ENCODE measurements around the gene YY1.
A peak's percentile ranks its signal among the peaks of the same experiment; 100 is the strongest.

YY1 gene

DNA sequence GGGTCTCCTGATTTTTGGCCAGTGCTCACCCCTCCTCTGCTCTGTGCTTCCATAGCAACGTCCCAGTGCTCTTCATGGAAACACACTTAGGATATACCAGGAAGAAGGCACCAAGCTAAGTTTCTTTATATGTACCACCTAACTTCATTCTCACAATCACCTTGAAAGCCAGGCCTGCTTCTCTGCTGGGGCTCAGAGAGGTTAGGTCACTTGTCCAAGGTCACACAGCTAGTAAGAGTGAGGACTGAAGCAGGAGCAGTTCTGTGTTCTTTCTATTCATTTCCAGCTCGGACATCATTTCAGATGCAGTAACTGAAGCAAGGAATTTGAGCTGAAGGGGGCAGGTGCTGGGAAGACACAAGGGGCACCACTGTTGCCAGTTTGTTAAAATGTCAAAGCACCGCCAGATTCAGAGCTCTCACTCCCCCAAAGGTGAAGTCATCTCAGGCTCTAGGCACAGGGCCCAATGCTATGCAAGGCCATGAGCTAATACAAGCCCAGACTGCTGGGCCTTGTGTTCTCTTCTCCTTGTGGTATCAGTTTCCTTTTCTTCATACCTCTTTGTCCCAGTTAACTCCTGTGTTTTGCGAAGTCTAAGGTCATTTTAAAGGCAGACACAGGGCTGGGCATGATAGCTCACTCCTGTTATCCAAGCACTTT lies 19.7 kb upstream of the YY1 start:
- no peak for TF ChIP-seq HOXC10 (CRISPR knock-in tag; IDR thresholded peaks at IDR 0.05)
- 0 out of 2 replicates have a peak, but pooled peaks have one; percentile 52 for TF ChIP-seq ZNF580 (tag by site-specific recombination; IDR thresholded peaks at IDR 0.05)
- TF ChIP-seq, protein P1, sequence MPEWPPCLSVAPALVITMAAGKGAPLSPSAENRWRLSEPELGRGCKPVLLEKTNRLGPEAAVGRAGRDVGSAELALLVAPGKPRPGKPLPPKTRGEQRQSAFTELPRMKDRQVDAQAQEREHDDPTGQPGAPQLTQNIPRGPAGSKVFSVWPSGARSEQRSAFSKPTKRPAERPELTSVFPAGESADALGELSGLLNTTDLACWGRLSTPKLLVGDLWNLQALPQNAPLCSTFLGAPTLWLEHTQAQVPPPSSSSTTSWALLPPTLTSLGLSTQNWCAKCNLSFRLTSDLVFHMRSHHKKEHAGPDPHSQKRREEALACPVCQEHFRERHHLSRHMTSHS (tag by site-specific recombination; IDR thresholded peaks at IDR 0.05) = no peak
- TF ChIP-seq ZFP37 (tag by site-specific recombination; IDR thresholded peaks at IDR 0.05) = no peak
- no peak for TF ChIP-seq ZNF169 (tag by site-specific recombination; IDR thresholded peaks at IDR 0.05)
- TF ChIP-seq ZNF623 (tag by site-specific recombination; IDR thresholded peaks at IDR 0.05) = no peak
- TF ChIP-seq ZNF768 (tag by site-specific recombination; IDR thresholded peaks at IDR 0.05) = peak; percentile 92
- TF ChIP-seq ZNF394 (tag by site-specific recombination; IDR thresholded peaks at IDR 0.05; ENCODE audit: borderline replicate concordance) = no peak
- H3K27ac ChIP-seq (ENCODE audit: extremely low read depth, low read depth, low read length) = no peak overlapping the region
- ChIA-PET CTCF (no interaction called here), POLR2A (interaction anchor here (0.7 to 1.1 kb wide), 2 partner anchors 8 to 26 kb away, joined by 3 read pairs; no protein-coding TSS in a partner anchor)
- no peak overlapping the region for H3K4me3 ChIP-seq (ENCODE audit: low read depth, low read length)
- no peaks in the 10 kb centered on the region for H3K9me3 ChIP-seq (ENCODE audit: control insufficient read depth, insufficient read depth, low read depth, low read length)
- H3K4me1 ChIP-seq (ENCODE audit: control insufficient read depth, insufficient read depth, low read length) = peaks cover 8% of the 10 kb centered on the region
- no peaks in the 10 kb centered on the region for H3K36me3 ChIP-seq (ENCODE audit: control insufficient read depth in 2 of 2, insufficient read depth in 1 of 2, low read length in 2 of 2)

DNA sequence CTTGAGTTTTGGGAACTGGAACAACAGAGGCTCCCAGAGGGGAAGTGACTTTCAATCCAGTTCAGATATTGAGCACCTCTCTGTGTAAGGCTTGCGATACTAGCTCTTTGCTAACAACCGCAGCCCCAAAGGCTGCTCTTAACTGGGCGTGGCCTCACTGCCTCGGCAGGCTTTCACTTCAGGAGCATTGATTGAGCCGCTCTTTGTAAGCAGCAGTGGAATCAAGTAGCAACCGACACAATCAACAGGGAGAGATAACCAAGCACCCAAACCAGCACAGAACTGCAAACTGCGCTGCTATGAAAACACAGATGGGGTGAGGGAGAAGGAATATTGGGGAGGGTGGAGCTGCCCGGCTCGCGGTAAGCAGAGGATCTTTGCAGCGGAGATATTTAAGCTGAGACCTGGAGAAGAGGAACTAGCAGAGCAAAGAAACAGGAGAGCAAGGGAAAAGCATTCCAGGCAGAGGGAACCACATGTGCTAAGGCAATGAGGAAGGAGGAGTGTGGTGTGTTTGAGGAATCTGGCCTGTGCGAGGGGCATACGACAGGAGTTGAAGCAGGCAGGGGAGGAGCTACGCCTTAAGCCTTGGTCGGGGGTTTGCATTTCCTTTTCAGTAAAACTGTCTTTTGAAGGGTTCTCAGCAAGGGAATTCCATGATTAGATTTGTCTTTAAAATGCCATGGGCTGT lies 17.3 kb upstream of the YY1 start:
- H3K4me3 ChIP-seq (ENCODE audit: low read depth, low read length) = peak overlapping the region; percentile 13; the same call in 1 of the 2 replicates
- POLR2A ChIA-PET = interaction anchor here (1.0 to 1.5 kb wide), 2 partner anchors 16 to 29 kb away, joined by 3 to 5 read pairs; no protein-coding TSS in a partner anchor
- CTCF ChIA-PET = interaction anchor here (0.6 to 1.7 kb wide), 2 partner anchors 28 to 135 kb away, joined by 3 to 11 read pairs; no protein-coding TSS in a partner anchor
- TF ChIP-seq REST (tag by site-specific recombination; IDR thresholded peaks at IDR 0.05) (no peak), ZNF610 (tag by site-specific recombination; IDR thresholded peaks at IDR 0.05; ENCODE audit: borderline replicate concordance) (peak; percentile 76; the same call in 1 of the 2 replicates), ZNF600 (tag by site-specific recombination; IDR thresholded peaks at IDR 0.05) (peak; percentile 84), ZBTB20 (tag by site-specific recombination; IDR thresholded peaks at IDR 0.05) (peak; percentile 55), ZNF423 (tag by site-specific recombination; IDR thresholded peaks at IDR 0.05) (no peak), ZNF24 (tag by site-specific recombination; IDR thresholded peaks at IDR 0.05) (0 out of 2 replicates have a peak, but pooled peaks have one; percentile 28), ZBTB17 (tag by site-specific recombination; IDR thresholded peaks at IDR 0.05) (peak; percentile 97), ZSCAN16 (tag by site-specific recombination; IDR thresholded peaks at IDR 0.05) (peak; percentile 98), GLIS1 (tag by site-specific recombination; IDR thresholded peaks at IDR 0.05) (0 out of 2 replicates have a peak, but pooled peaks have one; percentile 23), ZNF366 (tag by site-specific recombination; conservative IDR thresholded peaks at IDR 0.05) (0 out of 2 replicates have a peak, but pooled peaks have one; percentile 16), KLF9 (tag by site-specific recombination; IDR thresholded peaks at IDR 0.05; ENCODE audit: low read depth) (peak; percentile 63; the same call in 1 of the 2 replicates), OSR2 (tag by site-specific recombination; IDR thresholded peaks at IDR 0.05) (peak; percentile 79), SCRT2 (tag by site-specific recombination; IDR thresholded peaks at IDR 0.05) (peak; percentile 85), ZNF621 (tag by site-specific recombination; IDR thresholded peaks at IDR 0.05) (no peak), SP3 (tag by site-specific recombination; IDR thresholded peaks at IDR 0.05) (0 out of 2 replicates have a peak, but pooled peaks have one; percentile 14), PRDM6 (tag by site-specific recombination; IDR thresholded peaks at IDR 0.05) (no peak), ZNF324 (tag by site-specific recombination; IDR thresholded peaks at IDR 0.05) (0 out of 2 replicates have a peak, but pooled peaks have one; percentile 18), ZNF223 (tag by site-specific recombination; IDR thresholded peaks at IDR 0.05) (no peak), ZNF335 (tag by site-specific recombination; conservative IDR thresholded peaks at IDR 0.05) (peak; percentile 50), TRIM28 (IDR thresholded peaks at IDR 0.05; ENCODE audit: borderline replicate concordance, low read length) (peak; percentile 83), ZNF2 (tag by site-specific recombination; IDR thresholded peaks at IDR 0.05) (peak; percentile 38; the same call in 1 of the 2 replicates)

More for the DNA sequence above, 17.3 kb upstream of the YY1 start:
- no peaks in the 10 kb centered on the region for H3K9me3 ChIP-seq (ENCODE audit: control insufficient read depth, insufficient read depth, low read depth, low read length)
- peaks cover 8% of the 10 kb centered on the region for H3K4me1 ChIP-seq (ENCODE audit: control insufficient read depth, insufficient read depth, low read length)
- no peak overlapping the region for H3K27ac ChIP-seq (ENCODE audit: extremely low read depth, low read depth, low read length)
- H3K36me3 ChIP-seq (ENCODE audit: control insufficient read depth in 2 of 2, insufficient read depth in 1 of 2, low read length in 2 of 2) = no peaks in the 10 kb centered on the region

All from HEK293 (cell line).